ENCODE results near the gene HOXD12. TPM values are rescaled to one million over a fixed set of nuclear protein-coding genes. Genes with fewer than 3 reads are reported as not detected.

HOXD12 gene
- total RNA-seq, 2 experiments from 2014 or later, result not detected

- Mint-ChIP-seq H3K27me3 (peaks cover 100% of the 10 kb centered on the region), H3K9me3 (peaks cover 13% of the 10 kb centered on the region), H3K4me3 (no peak overlapping the region), H3K36me3 (peaks cover 6% of the 10 kb centered on the region), H3K27ac (no peak overlapping the region), H3K4me1 (peaks cover 6% of the 10 kb centered on the region)
- DNase-seq, result no peak
Measured at GRCh38 chr2:176114930-176115625, 15.5 kb downstream of the HOXD12 start.

GRCh38 chr2:176115883-176116813 is 16.6 kb downstream of the HOXD12 start, which contains the start of gene HOXD10:
Gene HOXD10, plus strand, starts transcription at chr2:176116778. Its CDS starts 56 bp downstream, at chr2:176116834.
- H3K9me3 Mint-ChIP-seq, result peaks cover 12% of the 10 kb centered on the region
- H3K4me3 Mint-ChIP-seq, result no peak within 1 kb of the TSS
- H3K4me1 Mint-ChIP-seq, result peaks cover 5% of the 10 kb centered on the region
- peaks cover 100% of the 10 kb centered on the region for H3K27me3 Mint-ChIP-seq
- no peak for DNase-seq
- no peak within 1 kb of the TSS for H3K27ac Mint-ChIP-seq
- peaks cover 6% of the 10 kb centered on the region for H3K36me3 Mint-ChIP-seq

- Mint-ChIP-seq H3K36me3 (peaks cover 6% of the 10 kb centered on the region), H3K4me3 (no peak overlapping the region), H3K4me1 (peaks cover 3% of the 10 kb centered on the region), H3K27me3 (peaks cover 98% of the 10 kb centered on the region), H3K9me3 (peaks cover 10% of the 10 kb centered on the region), H3K27ac (no peak overlapping the region)
- no peak for DNase-seq
Measured at GRCh38 chr2:176117162-176117822, 17.7 kb downstream of the HOXD12 start.

- Mint-ChIP-seq H3K4me1 (peaks cover 3% of the 10 kb centered on the region), H3K36me3 (peaks cover 6% of the 10 kb centered on the region), H3K27me3 (peaks cover 96% of the 10 kb centered on the region), H3K4me3 (no peak overlapping the region), H3K27ac (no peak overlapping the region), H3K9me3 (peaks cover 10% of the 10 kb centered on the region)
- no peak for DNase-seq
Measured at GRCh38 chr2:176117823-176118371, 18.3 kb downstream of the HOXD12 start.

- no peak overlapping the region for H3K27ac Mint-ChIP-seq
- peaks cover 5% of the 10 kb centered on the region for H3K4me1 Mint-ChIP-seq
- peaks cover 6% of the 10 kb centered on the region for H3K36me3 Mint-ChIP-seq
- peaks cover 8% of the 10 kb centered on the region for H3K9me3 Mint-ChIP-seq
- no peak overlapping the region for H3K4me3 Mint-ChIP-seq
- DNase-seq, result no peak
- H3K27me3 Mint-ChIP-seq, result peaks cover 95% of the 10 kb centered on the region
Measured at GRCh38 chr2:176118601-176119339, 19.2 kb downstream of the HOXD12 start.

- Mint-ChIP-seq H3K36me3 (peaks cover 6% of the 10 kb centered on the region), H3K4me1 (peaks cover 7% of the 10 kb centered on the region), H3K27me3 (peaks cover 95% of the 10 kb centered on the region), H3K9me3 (peaks cover 6% of the 10 kb centered on the region), H3K27ac (no peak overlapping the region), H3K4me3 (no peak overlapping the region)
- no peak for DNase-seq
Measured at GRCh38 chr2:176120364-176121189, 21.0 kb downstream of the HOXD12 start.

GRCh38 chr2:176121190-176122051 is 21.8 kb downstream of the HOXD12 start:
- no peak overlapping the region for H3K4me3 Mint-ChIP-seq
- peaks cover 7% of the 10 kb centered on the region for H3K4me1 Mint-ChIP-seq
- DNase-seq, result no peak
- peaks cover 5% of the 10 kb centered on the region for H3K9me3 Mint-ChIP-seq
- H3K36me3 Mint-ChIP-seq, result peaks cover 6% of the 10 kb centered on the region
- no peak overlapping the region for H3K27ac Mint-ChIP-seq
- H3K27me3 Mint-ChIP-seq, result peaks cover 95% of the 10 kb centered on the region

- H3K4me1 Mint-ChIP-seq, result peaks cover 9% of the 10 kb centered on the region
- peak overlapping the region; percentile 57 for H3K4me3 Mint-ChIP-seq
Measured at GRCh38 chr2:176122052-176122682, 22.6 kb downstream of the HOXD12 start.

GRCh38 chr2:176122683-176123410 is 23.3 kb downstream of the HOXD12 start, which contains the start of gene HOXD9:
Gene HOXD9, plus strand, starts transcription at chr2:176122719. Its CDS starts 50 bp downstream, at chr2:176122769.
- Mint-ChIP-seq H3K4me3 (peak within 1 kb of the TSS; percentile 57), H3K9me3 (peaks cover 2% of the 10 kb centered on the region), H3K36me3 (peaks cover 2% of the 10 kb centered on the region), H3K27me3 (peaks cover 95% of the 10 kb centered on the region), H3K4me1 (peaks cover 9% of the 10 kb centered on the region), H3K27ac (no peak within 1 kb of the TSS)
- DNase-seq, result no peak

More at GRCh38 chr2:176122052-176122682, 22.6 kb downstream of the HOXD12 start:
- Mint-ChIP-seq H3K36me3 (peaks cover 2% of the 10 kb centered on the region), H3K27ac (no peak overlapping the region), H3K9me3 (peaks cover 2% of the 10 kb centered on the region), H3K27me3 (peaks cover 95% of the 10 kb centered on the region)
- no peak for DNase-seq

GRCh38 chr2:176123411-176124109 is 24.0 kb downstream of the HOXD12 start:
- Mint-ChIP-seq H3K4me1 (peaks cover 14% of the 10 kb centered on the region), H3K36me3 (peaks cover 2% of the 10 kb centered on the region), H3K4me3 (peak overlapping the region; percentile 29), H3K27ac (no peak overlapping the region), H3K9me3 (peaks cover 2% of the 10 kb centered on the region), H3K27me3 (peaks cover 95% of the 10 kb centered on the region)
- DNase-seq, result no peak

- no peaks in the 10 kb centered on the region for H3K36me3 Mint-ChIP-seq
- no peaks in the 10 kb centered on the region for H3K9me3 Mint-ChIP-seq
- peaks cover 95% of the 10 kb centered on the region for H3K27me3 Mint-ChIP-seq
- H3K4me1 Mint-ChIP-seq, result peaks cover 18% of the 10 kb centered on the region
- peak overlapping the region; percentile 29 for H3K4me3 Mint-ChIP-seq
- DNase-seq, result no peak
- H3K27ac Mint-ChIP-seq, result no peak overlapping the region
Measured at GRCh38 chr2:176124110-176124946, 24.7 kb downstream of the HOXD12 start.

Data from activated naive CD8-positive, alpha-beta T cell treated with anti-CD3 and anti-CD28 coated beads for 36 hours (primary cell).